IPS-18a (cell line): Measurements from ENCODE around the gene FLAD1.
"Not testable (repeated sequence)": the region's sequence is repeated elsewhere in the genome, so short reads cannot be mapped to it uniquely, and the experiment has no call there.

Source experiments
- H3K27ac ChIP-seq: one replicate; pipeline ENCODE4 v1.5.1; 2013; ENCODE audit warnings: low read length
- H3K27me3 ChIP-seq: one replicate; pipeline ENCODE4 v1.6.1; 2013; ENCODE audit warnings: mild to moderate bottlenecking, low read length; ENCODE audit not compliant: control insufficient read depth, insufficient read depth
- H3K36me3 ChIP-seq: one replicate; pipeline ENCODE4 v1.6.1; 2013; ENCODE audit warnings: low read depth, low read length; ENCODE audit not compliant: control insufficient read depth
- H3K4me1 ChIP-seq: one replicate; pipeline ENCODE4 v1.6.1; 2013; ENCODE audit warnings: low read depth, low read length; ENCODE audit not compliant: control insufficient read depth
- H3K4me3 ChIP-seq: one replicate; pipeline ENCODE4 v1.5.1; 2013; ENCODE audit warnings: low read length
- H3K9ac ChIP-seq: one replicate; pipeline ENCODE4 v1.6.1; 2013; ENCODE audit warnings: mild to moderate bottlenecking, low read length, moderate library complexity
- H3K9me3 ChIP-seq: one replicate; pipeline ENCODE4 v1.6.1; 2013; ENCODE audit warnings: low read depth, low read length; ENCODE audit not compliant: control insufficient read depth

Gene FLAD1

GRCh38 chr1:154972517-154973343, 10.4 kb upstream of the FLAD1 start:
- peak overlapping the region; percentile 91 for H3K9ac ChIP-seq
- H3K27me3 ChIP-seq, result no peaks in the 10 kb centered on the region
- peak overlapping the region; percentile 93 for H3K27ac ChIP-seq
- peaks cover 27% of the 10 kb centered on the region for H3K4me1 ChIP-seq
- peak overlapping the region; percentile 90 for H3K4me3 ChIP-seq
- peaks cover 2% of the 10 kb centered on the region for H3K36me3 ChIP-seq
- H3K9me3 ChIP-seq, result no peaks in the 10 kb centered on the region

GRCh38 chr1:154973344-154974101, 9.6 kb upstream of the FLAD1 start:
- Histone ChIP-seq H3K36me3 (peaks cover 10% of the 10 kb centered on the region), H3K27me3 (no peaks in the 10 kb centered on the region), H3K9me3 (no peaks in the 10 kb centered on the region), H3K4me3 (peak overlapping the region; percentile 90), H3K4me1 (peaks cover 27% of the 10 kb centered on the region), H3K27ac (peak overlapping the region; percentile 93), H3K9ac (peak overlapping the region; percentile 91)

GRCh38 chr1:154974102-154974807, 8.9 kb upstream of the FLAD1 start, which contains the start of gene CKS1B:
Gene CKS1B (plus strand): TSS chr1:154974681. CDS start chr1:154974746, 65 bp downstream.
- Histone ChIP-seq H3K4me1 (peaks cover 27% of the 10 kb centered on the region), H3K27me3 (no peaks in the 10 kb centered on the region), H3K27ac (peak within 1 kb of the TSS; percentile 93), H3K36me3 (peaks cover 15% of the 10 kb centered on the region), H3K4me3 (peak within 1 kb of the TSS; percentile 90), H3K9me3 (no peaks in the 10 kb centered on the region), H3K9ac (peak within 1 kb of the TSS; percentile 91)

- Histone ChIP-seq H3K4me1 (peaks cover 27% of the 10 kb centered on the region), H3K9me3 (no peaks in the 10 kb centered on the region), H3K27ac (peak overlapping the region; percentile 75), H3K27me3 (no peaks in the 10 kb centered on the region), H3K9ac (peak overlapping the region; percentile 91), H3K4me3 (peak overlapping the region; percentile 90), H3K36me3 (peaks cover 20% of the 10 kb centered on the region)
These were observed 8.2 kb upstream of the FLAD1 start for GRCh38 chr1:154974808-154975408.

- H3K9ac ChIP-seq, result peak overlapping the region; percentile 91
- peaks cover 27% of the 10 kb centered on the region for H3K4me1 ChIP-seq
- H3K36me3 ChIP-seq, result peaks cover 20% of the 10 kb centered on the region
- H3K27me3 ChIP-seq, result no peaks in the 10 kb centered on the region
- H3K4me3 ChIP-seq, result peak overlapping the region; percentile 90
- H3K9me3 ChIP-seq, result no peaks in the 10 kb centered on the region
- H3K27ac ChIP-seq, result peak overlapping the region; percentile 75
These were observed 7.6 kb upstream of the FLAD1 start for GRCh38 chr1:154975409-154976059.

DNA sequence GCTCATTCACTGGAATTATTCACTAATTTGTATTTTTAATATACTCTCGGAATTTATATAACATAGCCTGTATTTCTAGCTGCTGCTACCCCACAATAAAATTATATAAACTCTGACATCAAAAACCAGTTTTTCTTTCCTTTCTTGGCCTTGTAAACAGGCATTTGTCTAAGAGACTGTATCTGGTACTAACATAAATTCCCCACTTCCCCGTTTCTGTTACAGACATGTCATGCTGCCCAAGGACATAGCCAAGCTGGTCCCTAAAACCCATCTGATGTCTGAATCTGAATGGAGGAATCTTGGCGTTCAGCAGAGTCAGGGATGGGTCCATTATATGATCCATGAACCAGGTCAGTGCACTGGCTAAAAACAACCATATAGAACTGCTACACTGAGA, 5.4 kb upstream of the FLAD1 start:
- peaks cover 21% of the 10 kb centered on the region for H3K4me1 ChIP-seq
- H3K9me3 ChIP-seq, result not testable (repeated sequence)

DNA sequence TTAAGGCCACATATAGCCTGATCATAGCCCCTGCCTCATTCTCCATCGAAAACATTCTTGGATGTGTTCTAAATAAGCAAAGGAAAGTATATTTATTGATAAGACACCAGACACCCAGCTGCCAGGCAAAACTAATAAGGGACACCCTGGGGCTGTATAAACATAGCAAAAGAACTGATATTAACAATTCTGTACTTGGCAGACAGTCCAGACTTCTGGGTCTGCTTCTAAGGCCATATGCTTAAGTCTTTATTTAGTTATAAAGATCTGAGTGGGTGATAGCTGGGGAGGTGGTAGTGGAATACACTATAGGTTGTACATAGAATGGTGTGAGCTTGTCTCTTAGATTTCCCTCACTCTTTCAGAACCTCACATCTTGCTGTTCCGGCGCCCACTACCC, 4.8 kb upstream of the FLAD1 start:
- Histone ChIP-seq H3K9me3 (no peaks in the 10 kb centered on the region), H3K4me1 (peaks cover 18% of the 10 kb centered on the region), H3K27ac (no peak overlapping the region), H3K27me3 (no peaks in the 10 kb centered on the region), H3K4me3 (no peak overlapping the region), H3K9ac (no peak overlapping the region), H3K36me3 (peaks cover 23% of the 10 kb centered on the region)

More for the DNA sequence above, 5.4 kb upstream of the FLAD1 start:
- H3K27ac ChIP-seq, H3K4me3 ChIP-seq, H3K27me3 ChIP-seq, H3K9ac ChIP-seq: not testable (repeated sequence)
- H3K36me3 ChIP-seq, result peaks cover 23% of the 10 kb centered on the region

DNA sequence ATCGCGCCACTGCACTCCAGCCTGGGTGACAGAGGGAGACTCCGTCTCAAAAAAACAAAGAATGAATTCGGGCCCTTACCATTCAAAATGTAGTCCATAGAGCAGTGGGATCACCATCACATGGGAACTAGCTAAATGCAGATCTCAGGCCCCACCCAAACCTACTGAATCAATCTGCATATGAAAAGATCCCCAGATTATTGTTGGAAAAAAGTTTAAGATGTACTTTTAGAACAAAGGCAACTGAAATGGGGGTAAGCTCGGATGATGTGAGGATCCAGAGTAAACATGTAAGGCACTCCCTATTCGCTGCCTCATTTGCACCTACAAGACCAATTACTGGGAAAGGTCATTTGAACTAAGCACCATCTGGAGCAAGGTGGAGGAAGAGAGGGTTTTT, 803 bp upstream of the FLAD1 start:
- Histone ChIP-seq H3K9me3 (no peaks in the 10 kb centered on the region), H3K27ac (peak overlapping the region; percentile 92), H3K4me1 (peaks cover 6% of the 10 kb centered on the region), H3K27me3 (no peaks in the 10 kb centered on the region), H3K4me3 (peak overlapping the region; percentile 75), H3K9ac (peak overlapping the region; percentile 91), H3K36me3 (peaks cover 26% of the 10 kb centered on the region)

DNA sequence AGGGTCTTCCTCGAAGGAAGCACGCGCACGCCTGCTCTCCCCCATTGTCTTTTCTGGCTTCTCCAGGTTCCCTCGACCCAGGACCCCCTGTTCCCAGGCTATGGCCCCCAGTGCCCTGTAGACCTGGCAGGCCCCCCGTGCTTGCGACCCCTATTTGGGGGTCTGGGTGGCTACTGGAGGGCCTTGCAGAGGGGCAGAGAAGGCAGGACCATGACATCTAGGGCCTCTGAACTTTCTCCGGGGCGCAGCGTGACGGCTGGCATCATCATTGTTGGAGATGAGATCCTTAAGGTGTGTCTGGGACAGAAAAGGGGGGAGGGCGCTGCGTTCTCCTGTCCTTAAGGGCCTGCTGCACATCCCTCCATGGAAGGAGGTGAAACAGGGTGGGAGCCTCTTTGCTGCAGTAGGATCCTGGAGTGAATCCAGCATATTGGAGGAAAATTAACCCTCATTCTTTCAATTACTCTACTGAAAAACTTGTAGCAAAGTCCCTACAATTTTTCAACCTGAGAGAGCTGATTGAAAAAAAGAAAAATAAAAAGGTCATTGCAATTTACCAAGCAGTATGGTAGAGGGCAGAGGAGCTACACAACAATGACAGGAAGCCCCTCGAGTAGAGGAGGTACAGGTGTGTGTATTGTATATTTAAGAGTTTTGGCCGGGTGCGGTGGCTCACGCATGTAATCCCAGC, 777 bp downstream of the FLAD1 start:
- Histone ChIP-seq H3K36me3 (peaks cover 31% of the 10 kb centered on the region), H3K27ac (peak overlapping the region; percentile 74), H3K27me3 (no peaks in the 10 kb centered on the region), H3K9ac (peak overlapping the region; percentile 99), H3K4me3 (peak overlapping the region; percentile 98), H3K9me3 (no peaks in the 10 kb centered on the region), H3K4me1 (peaks cover 6% of the 10 kb centered on the region)

DNA sequence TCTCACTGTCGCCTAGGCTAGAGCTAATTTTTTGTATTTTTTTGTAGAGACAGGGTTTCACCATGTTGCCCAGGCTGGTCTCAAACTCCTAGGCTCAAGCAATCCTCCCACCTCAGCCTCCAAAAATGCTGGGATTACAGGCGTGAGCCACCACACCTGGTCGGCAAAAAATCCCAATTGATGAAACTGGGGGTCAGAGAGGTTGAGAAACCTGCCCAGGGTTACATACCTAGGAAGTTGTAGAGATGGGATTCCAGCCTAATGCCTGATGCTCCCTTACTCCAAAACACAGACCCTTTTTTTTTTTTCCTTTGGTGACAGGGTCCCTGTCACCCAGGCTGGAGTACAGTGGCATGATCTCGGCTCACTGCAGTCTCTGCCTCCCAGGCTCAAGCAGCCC, 3.6 kb downstream of the FLAD1 start:
- H3K9ac ChIP-seq, H3K4me3 ChIP-seq, H3K9me3 ChIP-seq, H3K27me3 ChIP-seq, H3K4me1 ChIP-seq, H3K27ac ChIP-seq: not testable (repeated sequence)
- peaks cover 40% of the 10 kb centered on the region for H3K36me3 ChIP-seq
